GM19239 (cell line): ENCODE data around the gene FAM20B.

Source experiments
- DNase-seq: peaks from one replicate; pipeline ENCODE4 v3.0.0; 2011; ENCODE audit warnings: low spot score; ENCODE audit not compliant: insufficient read length
- FAIRE-seq: peaks from 2 replicates; lab custom pipeline; 2011; peaks lifted over from hg19 to GRCh38; lab: Jason Lieb, UNC

The FAM20B gene

GRCh38 chr1:179046808-179047635 is 21.3 kb downstream of the FAM20B start:
- no peak for FAIRE-seq
- no peak for DNase-seq

GRCh38 chr1:179047636-179047997 is 21.9 kb downstream of the FAM20B start:
- FAIRE-seq = no peak
- no peak for DNase-seq

GRCh38 chr1:179048339-179049124 is 22.8 kb downstream of the FAM20B start:
- DNase-seq = no peak
- FAIRE-seq = no peak

- DNase-seq = no peak
- no peak for FAIRE-seq
Observed at GRCh38 chr1:179052776-179053175, 27.1 kb downstream of the FAM20B start.

GRCh38 chr1:179053486-179053885 is 27.8 kb downstream of the FAM20B start:
- no peak for DNase-seq

GRCh38 chr1:179055937-179056336 is 30.2 kb downstream of the FAM20B start:
- no peak for FAIRE-seq
- no peak for DNase-seq

More at GRCh38 chr1:179053486-179053885, 27.8 kb downstream of the FAM20B start:
- FAIRE-seq = no peak

GRCh38 chr1:179058487-179059483 is 33.1 kb downstream of the FAM20B start:
- no peak for FAIRE-seq
- DNase-seq = no peak

- DNase-seq (no peak), FAIRE-seq (no peak)
Observed at GRCh38 chr1:179061360-179062282, 35.9 kb downstream of the FAM20B start.

GRCh38 chr1:179066471-179066870 is 40.8 kb downstream of the FAM20B start:
- no peak for FAIRE-seq
- DNase-seq = no peak

- DNase-seq = no peak
- FAIRE-seq = no peak
Observed at GRCh38 chr1:179077396-179077795, 51.7 kb downstream of the FAM20B start.

GRCh38 chr1:179079113-179079761 is 53.5 kb downstream of the FAM20B start:
- DNase-seq (peak; percentile 36), FAIRE-seq (peak; percentile 61)

GRCh38 chr1:179080866-179081686 is 55.4 kb downstream of the FAM20B start:
- FAIRE-seq = no peak
- DNase-seq = no peak

- FAIRE-seq = peak; percentile 94
- DNase-seq = peak; percentile 84
Observed at GRCh38 chr1:179081687-179082332, 56.1 kb downstream of the FAM20B start, which contains the start of gene TOR3A. Gene TOR3A, plus strand, starts transcription at chr1:179082070. Its CDS starts 59 bp downstream, at chr1:179082129.

- peak; percentile 21 for DNase-seq
- no peak for FAIRE-seq
Observed at GRCh38 chr1:179082333-179082998, 56.8 kb downstream of the FAM20B start.

- DNase-seq = no peak
- no peak for FAIRE-seq
Observed at GRCh38 chr1:179082999-179083335, 57.3 kb downstream of the FAM20B start.

- FAIRE-seq (peak; percentile 79), DNase-seq (peak; percentile 40)
Observed at GRCh38 chr1:179083533-179083932, 57.8 kb downstream of the FAM20B start.

GRCh38 chr1:179087665-179088064 is 62.0 kb downstream of the FAM20B start:
- DNase-seq = no peak

More at GRCh38 chr1:179087665-179088064, 62.0 kb downstream of the FAM20B start:
- no peak for FAIRE-seq
